ENCODE results near the gene SPON1. TPM values are rescaled to one million over a fixed set of nuclear protein-coding genes. Genes with fewer than 3 reads are reported as not detected.
"Not testable (repeated sequence)": the region's sequence is repeated elsewhere in the genome, so short reads cannot be mapped to it uniquely, and the experiment has no call there.

SPON1 gene
- total and polyA plus RNA-seq, 9 donors: 11.9 to 112 (median 56.4) TPM

GRCh38 chr11:14275076-14275475 is 312.6 kb downstream of the SPON1 start:
- H3K27ac ChIP-seq: no peak overlapping the region
- H3K36me3 ChIP-seq: no peaks in the 10 kb centered on the region
- DNase-seq: no peak
- H3K27me3 ChIP-seq: no peaks in the 10 kb centered on the region
- intact Hi-C loops (cut with DNase I): no loop called here
- no peak overlapping the region for H3K4me3 ChIP-seq
- no peaks in the 10 kb centered on the region for H3K9me3 ChIP-seq
- TF ChIP-seq EP300 (IDR thresholded peaks at IDR 0.05): no peak
- TF ChIP-seq, protein P1, sequence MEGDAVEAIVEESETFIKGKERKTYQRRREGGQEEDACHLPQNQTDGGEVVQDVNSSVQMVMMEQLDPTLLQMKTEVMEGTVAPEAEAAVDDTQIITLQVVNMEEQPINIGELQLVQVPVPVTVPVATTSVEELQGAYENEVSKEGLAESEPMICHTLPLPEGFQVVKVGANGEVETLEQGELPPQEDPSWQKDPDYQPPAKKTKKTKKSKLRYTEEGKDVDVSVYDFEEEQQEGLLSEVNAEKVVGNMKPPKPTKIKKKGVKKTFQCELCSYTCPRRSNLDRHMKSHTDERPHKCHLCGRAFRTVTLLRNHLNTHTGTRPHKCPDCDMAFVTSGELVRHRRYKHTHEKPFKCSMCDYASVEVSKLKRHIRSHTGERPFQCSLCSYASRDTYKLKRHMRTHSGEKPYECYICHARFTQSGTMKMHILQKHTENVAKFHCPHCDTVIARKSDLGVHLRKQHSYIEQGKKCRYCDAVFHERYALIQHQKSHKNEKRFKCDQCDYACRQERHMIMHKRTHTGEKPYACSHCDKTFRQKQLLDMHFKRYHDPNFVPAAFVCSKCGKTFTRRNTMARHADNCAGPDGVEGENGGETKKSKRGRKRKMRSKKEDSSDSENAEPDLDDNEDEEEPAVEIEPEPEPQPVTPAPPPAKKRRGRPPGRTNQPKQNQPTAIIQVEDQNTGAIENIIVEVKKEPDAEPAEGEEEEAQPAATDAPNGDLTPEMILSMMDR (IDR thresholded peaks at IDR 0.05): no peak
- no peak for TF ChIP-seq POLR2A (IDR thresholded peaks at IDR 0.05)
- H3K4me1 ChIP-seq (ENCODE audit: insufficient read depth): no peaks in the 10 kb centered on the region

- DNase-seq; H3K27me3 ChIP-seq; H3K9me3 ChIP-seq; H3K27ac ChIP-seq; H3K4me3 ChIP-seq; H3K36me3 ChIP-seq; H3K4me1 ChIP-seq (ENCODE audit: insufficient read depth); intact Hi-C loops (cut with DNase I): not testable (repeated sequence)
- WGBS, 3 donors: 58 to 76% methylated on average over 1 of the region's 1 CpG; no CpG with 5 or more reads in 1 of the 3 donors
These were observed 316.3 kb downstream of the SPON1 start for GRCh38 chr11:14278869-14279268.

- TF ChIP-seq EP300 (IDR thresholded peaks at IDR 0.05) (no peak), POLR2A (IDR thresholded peaks at IDR 0.05) (no peak)
- TF ChIP-seq, protein P1 (IDR thresholded peaks at IDR 0.05): no peak
- Histone ChIP-seq H3K27ac (no peak overlapping the region), H3K9me3 (no peaks in the 10 kb centered on the region), H3K4me3 (no peak overlapping the region), H3K4me1 (ENCODE audit: insufficient read depth) (no peaks in the 10 kb centered on the region), H3K27me3 (no peaks in the 10 kb centered on the region), H3K36me3 (no peaks in the 10 kb centered on the region)
- intact Hi-C loops (cut with DNase I): no loop called here
- 26 to 68% (median 66%) methylated on average over 2 of the region's 2 CpGs for WGBS, 3 donors
- DNase-seq: no peak
These were observed 325.8 kb downstream of the SPON1 start for GRCh38 chr11:14288189-14288935.

- intact Hi-C loops (cut with DNase I): no loop called here
- 92 to 95% (median 93%) methylated on average over 3 of the region's 3 CpGs for WGBS, 3 donors
- H3K27ac ChIP-seq: no peak overlapping the region
- no peaks in the 10 kb centered on the region for H3K9me3 ChIP-seq
- H3K4me1 ChIP-seq (ENCODE audit: insufficient read depth): no peaks in the 10 kb centered on the region
- H3K27me3 ChIP-seq: no peaks in the 10 kb centered on the region
- no peak overlapping the region for H3K4me3 ChIP-seq
- TF ChIP-seq EP300 (IDR thresholded peaks at IDR 0.05) (no peak), POLR2A (IDR thresholded peaks at IDR 0.05) (no peak)
- TF ChIP-seq, protein P1 (IDR thresholded peaks at IDR 0.05): no peak
- DNase-seq: no peak
- no peaks in the 10 kb centered on the region for H3K36me3 ChIP-seq
These were observed 327.9 kb downstream of the SPON1 start for GRCh38 chr11:14290422-14290821.

GRCh38 chr11:14299921-14300320 is 337.4 kb downstream of the SPON1 start:
- no peak for DNase-seq
- Histone ChIP-seq H3K36me3 (no peaks in the 10 kb centered on the region), H3K4me3 (no peak overlapping the region), H3K4me1 (ENCODE audit: insufficient read depth) (no peaks in the 10 kb centered on the region), H3K27ac (no peak overlapping the region), H3K9me3 (no peaks in the 10 kb centered on the region), H3K27me3 (no peaks in the 10 kb centered on the region)
- 68 to 73% (median 73%) methylated on average over 1 of the region's 1 CpG for WGBS, 3 donors
- TF ChIP-seq, protein P1 (IDR thresholded peaks at IDR 0.05): no peak
- TF ChIP-seq POLR2A (IDR thresholded peaks at IDR 0.05) (no peak), EP300 (IDR thresholded peaks at IDR 0.05) (no peak)
- intact Hi-C loops (cut with DNase I): loop anchor here in 3 of 4 donors (5.0 to 10.0 kb wide), 3 partner anchors 147 to 157 kb away; no protein-coding TSS in a partner anchor

Measured in ovary (tissue), 9 donors.